ENCODE results near the gene VGLL2.

Gene VGLL2

GRCh38 chr6:117298941-117299340, 33.6 kb downstream of the VGLL2 start:
- H3K4me1 ChIP-seq (ENCODE audit: control insufficient read depth, insufficient read depth, low read length), result no peaks in the 10 kb centered on the region
- no peaks in the 10 kb centered on the region for H3K27me3 ChIP-seq (ENCODE audit: control insufficient read depth, insufficient read depth, low read length)
- no peaks in the 10 kb centered on the region for H3K9me3 ChIP-seq (replicated peaks; ENCODE audit: low read length)
- H3K9ac ChIP-seq (ENCODE audit: low read depth, low read length), result no peak overlapping the region
- H3K4me2 ChIP-seq (ENCODE audit: low read length), result no peak overlapping the region
- H3K4me3 ChIP-seq (ENCODE audit: low read length), result no peak overlapping the region
- H3K36me3 ChIP-seq (ENCODE audit: insufficient read depth, low read length), result no peaks in the 10 kb centered on the region

DNA sequence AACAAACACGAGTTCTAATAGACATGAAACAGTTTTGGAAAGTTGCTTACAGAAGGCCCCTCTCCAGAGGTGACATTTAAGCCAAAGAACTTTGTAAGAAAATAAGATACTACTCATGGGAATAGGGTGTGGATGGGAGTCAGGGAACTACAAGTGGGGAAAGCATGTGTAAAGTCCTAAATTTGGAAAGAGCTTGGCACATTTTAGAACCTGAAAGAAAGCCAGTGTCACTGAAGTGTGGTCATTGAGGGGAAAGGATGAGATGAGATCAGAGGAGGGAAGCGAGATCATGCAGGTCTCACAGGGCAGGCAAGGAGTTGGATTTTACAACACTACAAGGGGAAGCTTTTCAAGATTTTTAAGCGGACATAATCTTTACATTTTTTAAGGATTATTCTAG, 38.0 kb downstream of the VGLL2 start:
- H3K36me3 ChIP-seq (ENCODE audit: insufficient read depth, low read length), result no peaks in the 10 kb centered on the region
- no peaks in the 10 kb centered on the region for H3K4me1 ChIP-seq (ENCODE audit: control insufficient read depth, insufficient read depth, low read length)
- H3K9ac ChIP-seq (ENCODE audit: low read depth, low read length), result no peak overlapping the region
- no peak overlapping the region for H3K4me2 ChIP-seq (ENCODE audit: low read length)
- no peaks in the 10 kb centered on the region for H3K27me3 ChIP-seq (ENCODE audit: control insufficient read depth, insufficient read depth, low read length)
- no peak overlapping the region for H3K4me3 ChIP-seq (ENCODE audit: low read length)
- no peaks in the 10 kb centered on the region for H3K9me3 ChIP-seq (replicated peaks; ENCODE audit: low read length)

- Histone ChIP-seq H3K4me2 (ENCODE audit: low read length) (no peak overlapping the region), H3K4me1 (ENCODE audit: control insufficient read depth, insufficient read depth, low read length) (peaks cover 6% of the 10 kb centered on the region), H3K27me3 (ENCODE audit: control insufficient read depth, insufficient read depth, low read length) (no peaks in the 10 kb centered on the region), H3K9me3 (replicated peaks; ENCODE audit: low read length) (no peaks in the 10 kb centered on the region), H3K4me3 (ENCODE audit: low read length) (no peak overlapping the region), H3K9ac (ENCODE audit: low read depth, low read length) (no peak overlapping the region), H3K36me3 (ENCODE audit: insufficient read depth, low read length) (no peaks in the 10 kb centered on the region)
Measured at GRCh38 chr6:117304446-117304845, 39.1 kb downstream of the VGLL2 start.

DNA sequence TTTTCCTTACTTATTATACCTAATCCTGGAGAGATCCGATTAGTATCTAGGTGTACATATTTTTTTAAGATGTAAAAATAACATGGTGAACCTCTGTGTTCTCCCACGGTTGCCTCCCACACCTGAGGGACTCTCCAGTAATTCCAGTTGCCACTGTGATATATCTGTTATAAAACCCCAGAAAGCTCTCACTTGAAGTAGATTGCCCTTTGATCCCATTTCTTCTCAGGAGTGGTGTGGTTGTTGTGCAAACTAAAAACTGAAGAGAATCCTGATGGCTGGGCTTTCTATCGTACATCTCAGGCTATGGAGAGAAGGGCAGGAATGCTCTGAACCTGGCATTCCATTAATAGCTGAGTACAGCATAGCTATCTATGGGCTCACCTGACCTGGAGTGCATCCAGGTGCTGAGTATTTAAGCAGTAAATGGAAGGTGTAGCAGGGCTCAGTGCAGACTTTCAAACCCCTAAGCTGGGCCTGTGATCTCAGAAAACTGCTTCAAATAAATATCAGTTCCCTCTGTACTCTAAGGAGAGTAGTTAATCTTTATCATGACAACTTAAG, 41.0 kb downstream of the VGLL2 start:
- no peak overlapping the region for H3K4me2 ChIP-seq (ENCODE audit: low read length)
- no peaks in the 10 kb centered on the region for H3K9me3 ChIP-seq (replicated peaks; ENCODE audit: low read length)
- H3K27me3 ChIP-seq (ENCODE audit: control insufficient read depth, insufficient read depth, low read length), result no peaks in the 10 kb centered on the region
- no peak overlapping the region for H3K9ac ChIP-seq (ENCODE audit: low read depth, low read length)
- H3K36me3 ChIP-seq (ENCODE audit: insufficient read depth, low read length), result no peaks in the 10 kb centered on the region
- no peak overlapping the region for H3K4me3 ChIP-seq (ENCODE audit: low read length)
- peaks cover 12% of the 10 kb centered on the region for H3K4me1 ChIP-seq (ENCODE audit: control insufficient read depth, insufficient read depth, low read length)

GRCh38 chr6:117307655-117308054, 42.3 kb downstream of the VGLL2 start:
- H3K4me3 ChIP-seq (ENCODE audit: low read length), result no peak overlapping the region
- H3K9me3 ChIP-seq (replicated peaks; ENCODE audit: low read length), result no peaks in the 10 kb centered on the region
- peaks cover 12% of the 10 kb centered on the region for H3K4me1 ChIP-seq (ENCODE audit: control insufficient read depth, insufficient read depth, low read length)
- no peaks in the 10 kb centered on the region for H3K36me3 ChIP-seq (ENCODE audit: insufficient read depth, low read length)
- no peaks in the 10 kb centered on the region for H3K27me3 ChIP-seq (ENCODE audit: control insufficient read depth, insufficient read depth, low read length)
- H3K9ac ChIP-seq (ENCODE audit: low read depth, low read length), result no peak overlapping the region
- H3K4me2 ChIP-seq (ENCODE audit: low read length), result no peak overlapping the region

- peaks cover 12% of the 10 kb centered on the region for H3K4me1 ChIP-seq (ENCODE audit: control insufficient read depth, insufficient read depth, low read length)
- H3K36me3 ChIP-seq (ENCODE audit: insufficient read depth, low read length), result no peaks in the 10 kb centered on the region
- no peak overlapping the region for H3K4me3 ChIP-seq (ENCODE audit: low read length)
- H3K9me3 ChIP-seq (replicated peaks; ENCODE audit: low read length), result no peaks in the 10 kb centered on the region
- H3K27me3 ChIP-seq (ENCODE audit: control insufficient read depth, insufficient read depth, low read length), result no peaks in the 10 kb centered on the region
- H3K9ac ChIP-seq (ENCODE audit: low read depth, low read length), result no peak overlapping the region
- no peak overlapping the region for H3K4me2 ChIP-seq (ENCODE audit: low read length)
Measured at GRCh38 chr6:117309069-117309468, 43.7 kb downstream of the VGLL2 start.

DNA sequence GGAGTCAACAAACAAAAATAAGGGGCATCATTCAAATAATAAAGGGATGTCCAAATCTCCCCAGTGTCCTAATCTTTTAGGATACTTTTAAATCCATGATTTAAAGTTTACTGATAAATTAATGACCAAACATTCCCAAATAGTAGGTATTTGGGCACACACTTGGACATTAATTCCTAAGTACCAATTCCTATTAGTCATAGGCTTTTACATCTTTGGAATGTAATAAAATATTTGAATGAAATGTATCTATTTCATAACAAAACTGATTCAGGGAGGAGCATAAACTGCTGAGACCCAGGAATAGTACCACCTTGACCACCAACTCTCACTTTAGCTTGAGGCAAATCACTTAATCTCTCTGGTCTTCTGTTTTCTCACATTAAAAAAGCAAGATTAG, 44.3 kb downstream of the VGLL2 start:
- no peaks in the 10 kb centered on the region for H3K36me3 ChIP-seq (ENCODE audit: insufficient read depth, low read length)
- H3K4me1 ChIP-seq (ENCODE audit: control insufficient read depth, insufficient read depth, low read length), result peaks cover 12% of the 10 kb centered on the region
- H3K9me3 ChIP-seq (replicated peaks; ENCODE audit: low read length), result no peaks in the 10 kb centered on the region
- no peak overlapping the region for H3K4me2 ChIP-seq (ENCODE audit: low read length)
- no peaks in the 10 kb centered on the region for H3K27me3 ChIP-seq (ENCODE audit: control insufficient read depth, insufficient read depth, low read length)
- H3K4me3 ChIP-seq (ENCODE audit: low read length), result no peak overlapping the region
- no peak overlapping the region for H3K9ac ChIP-seq (ENCODE audit: low read depth, low read length)

- Histone ChIP-seq H3K4me2 (ENCODE audit: low read length) (no peak overlapping the region), H3K9me3 (replicated peaks; ENCODE audit: low read length) (no peaks in the 10 kb centered on the region), H3K4me3 (ENCODE audit: low read length) (no peak overlapping the region), H3K9ac (ENCODE audit: low read depth, low read length) (no peak overlapping the region), H3K36me3 (ENCODE audit: insufficient read depth, low read length) (no peaks in the 10 kb centered on the region), H3K4me1 (ENCODE audit: control insufficient read depth, insufficient read depth, low read length) (peaks cover 12% of the 10 kb centered on the region), H3K27me3 (ENCODE audit: control insufficient read depth, insufficient read depth, low read length) (no peaks in the 10 kb centered on the region)
Measured at GRCh38 chr6:117311310-117311709, 46.0 kb downstream of the VGLL2 start.

DNA sequence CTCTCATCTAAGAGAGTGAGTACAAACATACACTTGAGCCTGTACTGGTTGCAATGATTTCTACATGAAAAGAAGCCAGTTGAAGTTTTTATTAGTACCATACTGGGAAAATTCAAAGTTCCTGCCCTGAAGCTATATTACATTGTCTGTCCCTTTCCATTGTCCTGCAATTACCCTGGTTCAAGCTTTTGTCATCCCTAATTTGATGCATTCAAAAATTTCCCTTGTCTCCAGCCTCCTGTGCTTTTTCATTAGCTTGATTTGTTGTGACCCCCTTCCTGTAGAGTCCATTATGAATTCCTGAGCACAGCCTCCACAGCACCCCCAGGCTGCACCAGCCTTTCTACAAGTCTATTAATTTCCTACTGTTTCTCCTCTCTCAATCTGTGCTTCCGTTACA, 46.4 kb downstream of the VGLL2 start:
- no peak overlapping the region for H3K4me2 ChIP-seq (ENCODE audit: low read length)
- H3K4me3 ChIP-seq (ENCODE audit: low read length), result no peak overlapping the region
- no peaks in the 10 kb centered on the region for H3K9me3 ChIP-seq (replicated peaks; ENCODE audit: low read length)
- peaks cover 12% of the 10 kb centered on the region for H3K4me1 ChIP-seq (ENCODE audit: control insufficient read depth, insufficient read depth, low read length)
- no peak overlapping the region for H3K9ac ChIP-seq (ENCODE audit: low read depth, low read length)
- no peaks in the 10 kb centered on the region for H3K27me3 ChIP-seq (ENCODE audit: control insufficient read depth, insufficient read depth, low read length)
- no peaks in the 10 kb centered on the region for H3K36me3 ChIP-seq (ENCODE audit: insufficient read depth, low read length)

DNA sequence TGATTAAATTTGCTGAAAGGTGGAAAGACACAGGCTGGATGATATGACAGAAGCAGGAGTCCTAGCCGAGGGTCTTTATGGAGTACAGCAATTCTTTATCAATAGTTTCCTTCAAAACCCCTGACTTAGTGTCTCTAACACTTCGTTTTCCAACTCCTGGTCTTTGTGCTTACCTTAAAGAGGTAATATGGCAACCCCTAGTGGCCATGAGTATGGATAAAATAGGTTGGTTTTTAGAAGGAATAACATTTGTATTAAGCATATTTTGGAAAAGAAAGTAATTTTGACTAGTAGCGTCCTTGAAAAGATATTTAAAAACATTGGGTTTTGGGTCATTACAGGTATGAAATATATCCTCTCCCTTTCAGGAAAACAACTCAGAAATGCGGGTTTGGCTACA, 51.9 kb downstream of the VGLL2 start:
- Histone ChIP-seq H3K4me1 (ENCODE audit: control insufficient read depth, insufficient read depth, low read length) (no peaks in the 10 kb centered on the region), H3K36me3 (ENCODE audit: insufficient read depth, low read length) (no peaks in the 10 kb centered on the region), H3K4me3 (ENCODE audit: low read length) (no peak overlapping the region), H3K4me2 (ENCODE audit: low read length) (no peak overlapping the region), H3K9me3 (replicated peaks; ENCODE audit: low read length) (no peaks in the 10 kb centered on the region), H3K9ac (ENCODE audit: low read depth, low read length) (no peak overlapping the region), H3K27me3 (ENCODE audit: control insufficient read depth, insufficient read depth, low read length) (no peaks in the 10 kb centered on the region)
